Activated T-cell treated with anti-CD3 and anti-CD28 coated beads, Interleukin-2, amount 50 U/mL, for 48 hours (primary cell): ENCODE results near the gene CROCC2.

ENCODE experiments used
- DNase-seq, 2 experiments: peaks; one replicate each; pipeline ENCODE4 v3.0.0-alpha.2; 2020

The CROCC2 gene

DNA sequence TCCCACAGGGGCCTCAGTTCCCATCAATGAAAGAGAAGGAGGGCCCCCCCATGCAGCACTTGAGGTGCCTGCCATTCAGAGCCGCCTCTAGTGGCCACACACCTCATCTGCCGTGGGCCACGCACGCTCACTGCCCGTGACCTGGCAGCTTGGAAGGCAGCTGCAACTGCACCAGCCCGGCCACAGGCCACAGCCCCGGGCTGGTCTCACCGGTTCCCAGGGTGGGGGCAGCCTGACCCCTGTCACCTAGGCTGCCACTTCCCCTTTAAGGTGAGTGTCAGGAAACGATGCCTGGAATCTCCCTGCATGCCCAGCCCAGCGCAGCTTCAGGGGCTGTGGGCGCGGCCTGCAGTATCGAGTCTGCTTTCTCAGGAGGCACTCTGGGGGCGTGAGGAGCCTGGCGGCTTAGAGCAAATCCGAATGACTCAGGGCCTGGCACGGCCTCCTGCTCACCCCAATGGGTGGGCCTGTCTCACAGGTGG lies 12.7 kb upstream of the CROCC2 start:
- DNase-seq: no peak

DNA sequence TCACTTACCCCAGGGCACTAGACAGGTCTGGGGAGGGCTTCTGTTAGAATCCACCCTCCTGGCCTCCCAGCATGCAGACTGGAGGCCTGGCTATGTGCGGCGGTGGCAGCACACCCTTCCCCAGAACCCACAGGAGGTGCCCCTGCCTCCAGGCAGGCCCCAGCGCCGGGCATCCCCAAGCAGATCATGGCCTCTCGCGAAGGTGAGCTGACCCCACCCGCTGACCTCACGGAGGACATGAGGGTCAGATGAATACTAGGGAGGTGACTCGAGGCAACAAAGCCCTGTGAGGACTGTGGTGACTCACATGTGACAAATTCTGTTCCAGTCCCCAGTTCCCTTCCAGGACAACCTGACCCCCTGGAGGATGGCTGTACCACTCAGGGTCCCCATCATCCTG lies 12.1 kb upstream of the CROCC2 start:
- DNase-seq: no peak

- no peak for DNase-seq
These were observed 11.1 kb upstream of the CROCC2 start for GRCh38 chr2:240894836-240895558.

GRCh38 chr2:240895656-240896388 lies 10.3 kb upstream of the CROCC2 start, which contains the start of gene MAB21L4:
TSS of gene MAB21L4 (minus strand) at chr2:240896156. CDS start at chr2:240895997, 159 bp downstream.
- no peak for DNase-seq

DNA sequence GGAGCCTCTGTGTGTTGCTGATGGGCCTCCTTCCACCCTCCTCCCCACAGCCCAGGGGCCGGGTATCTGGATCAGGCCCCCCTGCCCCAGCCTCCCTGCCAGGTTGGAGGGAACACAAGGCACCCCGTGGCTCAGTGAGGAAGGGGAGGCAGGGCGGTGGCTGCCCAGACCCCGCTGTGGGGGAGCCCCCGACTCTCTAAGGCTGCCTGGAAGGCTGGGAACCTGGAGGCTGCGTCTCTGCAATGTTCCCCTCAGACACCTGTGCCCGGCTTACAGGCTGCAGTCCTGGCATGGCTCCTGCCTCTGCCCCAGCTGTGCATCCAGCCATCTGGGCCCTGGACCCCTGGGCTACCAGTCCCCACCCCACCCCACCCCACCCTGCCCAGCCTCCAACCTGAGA lies 9.7 kb upstream of the CROCC2 start:
- no peak for DNase-seq

- no peak for DNase-seq
These were observed 9.1 kb upstream of the CROCC2 start for GRCh38 chr2:240896871-240897692.

DNA sequence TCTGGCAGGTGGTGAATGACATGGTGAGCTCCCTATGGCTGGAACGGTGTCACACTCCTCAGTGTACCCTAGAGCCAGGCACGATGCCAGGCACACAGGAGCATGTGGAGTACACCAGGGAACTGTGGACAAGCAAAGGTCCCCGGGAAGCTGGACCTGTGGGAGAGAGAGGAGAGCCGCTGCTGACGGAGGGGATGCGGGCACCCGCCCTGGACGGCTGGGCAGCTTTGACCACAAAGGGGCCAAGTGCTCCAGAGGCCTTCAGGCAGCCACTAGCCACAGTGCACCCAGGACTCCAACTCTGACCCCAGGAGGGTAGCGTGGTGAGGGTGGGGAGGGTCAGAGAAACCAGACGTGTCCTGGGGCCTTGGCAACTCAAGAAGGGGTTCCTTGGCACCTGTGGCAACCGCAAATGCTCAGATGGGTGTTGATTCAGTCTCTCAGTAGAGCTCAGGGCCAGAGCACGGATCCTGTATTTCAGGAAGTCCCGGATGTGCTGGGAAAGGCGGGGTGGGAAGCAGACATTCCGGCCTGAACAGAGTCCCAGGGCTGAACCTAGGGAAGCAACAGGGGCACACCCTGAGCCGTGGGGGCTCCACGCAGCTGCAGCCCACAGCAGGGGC lies 7.9 kb upstream of the CROCC2 start:
- no peak for DNase-seq

DNA sequence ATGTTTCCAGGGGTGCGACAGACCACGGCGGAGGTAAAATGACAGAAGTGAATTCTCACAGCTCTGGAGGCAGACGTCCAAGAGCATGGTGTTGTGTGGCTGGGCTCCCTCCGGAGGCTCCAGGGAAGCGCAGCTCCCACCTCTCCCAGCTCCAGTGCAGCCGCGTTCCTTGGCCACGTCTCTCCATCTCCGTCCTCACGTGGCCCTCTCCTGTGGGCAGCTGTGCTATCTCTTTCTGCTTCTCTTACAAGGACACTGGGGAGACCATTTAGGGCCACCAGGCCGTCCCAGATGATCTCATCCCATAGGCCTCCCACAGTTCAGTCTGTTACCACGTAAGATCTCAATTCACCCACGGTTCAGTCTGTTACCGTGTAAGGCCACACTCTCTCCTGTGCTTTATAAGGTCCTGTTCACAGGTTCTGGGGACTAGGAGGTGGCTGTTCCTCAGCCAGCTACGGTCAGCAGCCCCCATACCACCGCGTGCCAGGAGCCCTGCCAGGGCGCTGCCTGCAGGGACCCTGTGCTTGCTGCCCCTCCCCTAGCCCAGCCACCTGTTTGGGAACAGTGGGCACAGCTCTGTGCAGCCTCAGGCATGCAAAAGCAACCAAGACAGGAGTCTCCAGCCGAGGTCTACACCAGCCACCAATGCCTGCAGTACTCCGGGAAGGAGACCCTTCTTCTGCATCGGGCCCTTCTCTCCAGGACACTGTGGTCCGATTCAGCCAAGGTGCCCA lies 7.2 kb upstream of the CROCC2 start:
- no peak for DNase-seq

- no peak for DNase-seq
These were observed 6.7 kb upstream of the CROCC2 start for GRCh38 chr2:240899468-240899865.

- no peak for DNase-seq
These were observed 5.8 kb upstream of the CROCC2 start for GRCh38 chr2:240900141-240900860.

GRCh38 chr2:240901986-240902614 lies 4.0 kb upstream of the CROCC2 start:
- no peak for DNase-seq

- DNase-seq: no peak
These were observed 3.5 kb upstream of the CROCC2 start for GRCh38 chr2:240902615-240903041.

DNA sequence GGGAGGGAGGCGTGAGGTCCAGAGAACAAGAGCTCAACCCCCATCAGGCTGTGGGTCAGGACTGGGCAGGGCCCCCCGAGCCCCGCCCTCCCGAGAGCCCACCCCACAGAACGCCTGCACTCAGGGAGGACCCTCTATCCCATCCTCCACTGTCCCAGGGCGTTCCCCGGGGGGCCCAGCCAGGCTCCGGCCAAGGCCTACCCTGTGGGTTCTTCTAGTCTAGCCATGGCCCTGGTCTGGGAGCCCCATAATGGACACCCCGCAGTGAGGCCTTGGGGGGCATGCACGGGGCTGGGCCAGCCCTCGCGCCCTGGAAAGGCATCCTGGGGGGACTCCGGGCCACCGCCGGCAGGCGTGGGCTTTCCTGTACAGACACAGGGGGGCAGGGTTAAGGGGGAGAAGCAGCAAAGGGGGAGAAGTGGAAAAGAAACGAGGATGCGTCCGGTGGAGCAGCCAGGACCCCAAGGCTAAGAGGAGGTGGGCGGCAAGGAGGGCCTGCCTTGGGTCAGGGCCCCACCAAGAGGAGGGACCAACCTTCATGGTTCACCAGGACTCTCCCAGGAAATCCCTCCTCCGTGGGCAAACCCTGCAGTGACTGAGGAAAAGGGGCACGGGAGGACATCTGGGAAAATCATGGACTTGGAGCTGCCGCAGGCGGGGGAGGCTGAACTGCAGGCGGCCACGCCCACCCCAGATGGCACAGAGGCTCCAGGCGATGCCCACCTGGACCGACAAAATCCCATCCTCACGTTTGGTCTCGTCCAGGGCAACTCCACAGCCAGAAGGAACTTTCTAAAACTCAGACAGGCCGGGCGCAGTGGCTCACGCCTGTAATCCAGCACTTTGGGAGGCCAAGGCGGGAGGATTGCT lies 2.7 kb upstream of the CROCC2 start:
- no peak for DNase-seq

- DNase-seq: no peak
These were observed 1.6 kb upstream of the CROCC2 start for GRCh38 chr2:240904216-240905175.

GRCh38 chr2:240905176-240905781 lies 857 bp upstream of the CROCC2 start:
- DNase-seq: no peak

DNA sequence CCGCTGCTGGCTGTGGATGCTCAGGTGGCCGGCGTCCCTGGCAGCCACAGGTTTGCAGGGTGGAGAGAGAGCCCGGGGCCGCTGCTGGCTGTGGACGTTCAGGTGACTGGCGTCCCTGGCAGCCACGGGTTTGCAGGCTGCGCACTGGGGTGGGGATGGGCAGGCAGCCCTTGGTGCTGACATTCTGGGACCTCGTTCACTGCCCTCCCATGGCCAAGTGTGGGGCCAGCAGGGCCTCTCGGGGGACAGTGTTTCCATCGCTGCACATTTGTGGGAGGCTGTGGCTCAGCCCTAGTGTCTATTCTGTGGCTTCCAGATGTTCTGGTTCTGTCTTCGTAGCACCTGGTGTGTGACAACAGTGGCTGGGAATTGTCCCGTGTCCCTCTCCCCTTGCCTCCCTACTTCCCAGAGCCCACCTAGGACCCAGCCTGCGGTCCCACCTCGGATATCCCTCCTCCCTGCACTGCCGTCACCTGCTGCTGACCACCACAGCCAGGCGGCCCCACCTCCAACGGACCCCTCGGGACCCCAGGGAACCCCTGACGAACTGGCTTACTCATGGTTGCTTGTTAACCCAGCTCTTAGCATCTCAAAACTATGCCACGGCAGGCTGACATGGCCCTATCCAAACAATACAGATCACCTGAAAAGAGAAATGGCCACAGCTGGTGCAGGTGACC lies 915 bp downstream of the CROCC2 start:
- DNase-seq: no peak

DNA sequence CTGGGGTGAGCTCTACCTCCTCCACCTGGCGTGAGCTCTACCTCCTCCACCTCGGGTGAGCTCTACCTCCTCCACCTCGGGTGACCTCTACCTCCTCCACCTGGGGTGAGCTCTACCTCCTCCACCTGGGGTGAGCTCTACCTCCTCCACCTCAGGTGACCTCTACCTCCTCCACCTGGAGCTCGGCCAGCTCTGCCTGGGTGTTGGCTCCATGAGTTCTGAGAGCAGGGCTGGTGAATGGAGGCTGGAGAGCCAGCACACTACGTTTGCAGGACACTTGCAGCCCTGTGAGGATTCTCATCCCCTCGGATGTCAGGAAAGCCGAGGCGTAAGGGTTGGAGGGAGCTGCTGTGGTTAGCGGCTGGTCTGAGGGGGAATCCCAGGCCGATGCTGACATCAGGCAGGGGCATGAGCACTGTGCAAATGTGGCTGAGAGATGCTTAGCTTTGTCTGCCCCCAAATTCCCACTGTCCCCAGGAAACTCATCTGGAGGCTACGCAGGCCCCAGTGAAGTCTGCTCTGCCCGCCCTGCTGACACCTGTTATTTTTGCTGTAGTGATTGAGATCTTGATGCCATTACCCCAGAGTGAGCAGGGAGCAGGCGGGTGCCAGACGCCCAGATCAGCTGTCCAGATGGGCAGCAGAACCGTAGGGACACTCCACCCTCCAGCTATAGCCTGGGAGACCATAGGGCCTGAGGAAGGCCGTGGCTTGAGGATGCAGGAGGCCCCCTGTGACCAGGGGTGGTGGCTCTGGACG lies 3.3 kb downstream of the CROCC2 start:
- DNase-seq: no peak
